ENCODE results near the gene NEK1. TPM values are rescaled to one million over a fixed set of nuclear protein-coding genes. Genes with fewer than 3 reads are reported as not detected.
"Not testable (repeated sequence)": the region's sequence is repeated elsewhere in the genome, so short reads cannot be mapped to it uniquely, and the experiment has no call there.

Gene NEK1
- total and polyA plus RNA-seq, 2 of the 4 experiments (the other 2 are of a cell fraction): 3.3 to 3.9 TPM

DNA sequence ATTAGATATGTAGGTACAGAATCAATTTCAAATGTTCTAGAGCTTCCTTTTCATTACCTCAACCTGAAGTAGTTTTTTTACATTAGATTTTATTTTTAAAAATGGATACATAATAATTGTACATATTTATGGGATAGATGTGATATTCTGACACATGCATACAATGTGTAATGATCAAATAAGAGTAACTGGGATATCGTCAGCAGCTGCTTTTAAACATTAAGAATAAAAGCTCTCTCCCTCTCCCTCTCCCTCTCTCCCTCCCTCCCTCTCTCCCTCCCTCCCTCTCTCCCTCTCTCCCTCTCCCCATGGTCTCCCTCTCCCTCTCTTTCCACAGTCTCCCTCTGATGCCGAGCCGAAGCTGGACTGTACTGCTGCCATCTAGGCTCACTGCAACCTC is 43.2 kb downstream of the NEK1 start:
- H3K4ac ChIP-seq (ENCODE audit: low read depth, low read length); H3K79me1 ChIP-seq (ENCODE audit: low read depth in 1 of 2, low read length in 2 of 2); H3K4me2 ChIP-seq (ENCODE audit: low read depth, low read length); H3K9ac ChIP-seq (ENCODE audit: low read depth, low read length); H4K8ac ChIP-seq (ENCODE audit: low read depth in 2 of 2, low read length in 2 of 2); H4K20me1 ChIP-seq (ENCODE audit: insufficient read depth, low read length); H2BK20ac ChIP-seq (ENCODE audit: low read depth, low read length); BruUV-seq (replicated peaks); H3K56ac ChIP-seq (ENCODE audit: extremely low read depth, insufficient read depth, low read length); H3K4me1 ChIP-seq (ENCODE audit: control insufficient read depth, insufficient read depth, low read length); H3K18ac ChIP-seq (ENCODE audit: low read depth, low read length); H4K5ac ChIP-seq (ENCODE audit: low read depth, low read length); H3K4me3 ChIP-seq (ENCODE audit: insufficient read depth, low read depth, low read length); dilution Hi-C loops (cut with HindIII; ENCODE audit: low sequenced_read_pairs, unreplicated experiment); H3K9me1 ChIP-seq (ENCODE audit: insufficient read depth, low read length); CTCF ChIA-PET; H2AFZ ChIP-seq (replicated peaks; ENCODE audit: low read length, poor library complexity); H2AK9ac ChIP-seq (replicated peaks; ENCODE audit: low read depth, low read length, poor library complexity); in situ Hi-C loops (cut with MboI; ENCODE audit: low sequenced_read_pairs); H3K27me3 ChIP-seq (ENCODE audit: control insufficient read depth, insufficient read depth, low read length); DNase-seq; H3K14ac ChIP-seq (replicated peaks; ENCODE audit: low read depth, low read length); H3K23ac ChIP-seq (ENCODE audit: low read depth, low read length); H4K91ac ChIP-seq (ENCODE audit: insufficient read depth, low read depth, low read length); H3K9me3 ChIP-seq (ENCODE audit: control insufficient read depth, insufficient read depth, low read length); POLR2A ChIA-PET (ENCODE audit: unreplicated experiment); H2BK15ac ChIP-seq (ENCODE audit: low read depth, low read length); H2AK5ac ChIP-seq (ENCODE audit: low read depth, low read length); H2BK5ac ChIP-seq (ENCODE audit: low read depth, low read length, poor library complexity, severe bottlenecking); H3K27ac ChIP-seq (ENCODE audit: insufficient read depth, low read length); ATAC-seq (ENCODE audit: low read depth); H3K36me3 ChIP-seq (ENCODE audit: control insufficient read depth, insufficient read depth, low read length); H2BK120ac ChIP-seq (ENCODE audit: low read depth, low read length): not testable (repeated sequence)
- WGBS, 2 experiments (ENCODE audit: extremely low coverage in 2 of 2, insufficient read length in 1 of 2): no CpG with 5 or more reads among the region's 3 CpGs
- intact Hi-C loops (cut with micrococcal nuclease): loop anchor here (5.0 to 10.0 kb wide), 3 partner anchors 294 to 647 kb away; partner anchors contain the start of gene SH3RF1

Data from IMR-90 (cell line).